Measurements from ENCODE around the gene GNG13.

Gene GNG13

GRCh38 chr16:818592-818991 lies 18.1 kb upstream of the GNG13 start:
- DNase-seq (ENCODE audit: extremely low spot score), result no peak
- CTCF ChIA-PET, result no interaction called here
- TF ChIP-seq, protein P1, sequence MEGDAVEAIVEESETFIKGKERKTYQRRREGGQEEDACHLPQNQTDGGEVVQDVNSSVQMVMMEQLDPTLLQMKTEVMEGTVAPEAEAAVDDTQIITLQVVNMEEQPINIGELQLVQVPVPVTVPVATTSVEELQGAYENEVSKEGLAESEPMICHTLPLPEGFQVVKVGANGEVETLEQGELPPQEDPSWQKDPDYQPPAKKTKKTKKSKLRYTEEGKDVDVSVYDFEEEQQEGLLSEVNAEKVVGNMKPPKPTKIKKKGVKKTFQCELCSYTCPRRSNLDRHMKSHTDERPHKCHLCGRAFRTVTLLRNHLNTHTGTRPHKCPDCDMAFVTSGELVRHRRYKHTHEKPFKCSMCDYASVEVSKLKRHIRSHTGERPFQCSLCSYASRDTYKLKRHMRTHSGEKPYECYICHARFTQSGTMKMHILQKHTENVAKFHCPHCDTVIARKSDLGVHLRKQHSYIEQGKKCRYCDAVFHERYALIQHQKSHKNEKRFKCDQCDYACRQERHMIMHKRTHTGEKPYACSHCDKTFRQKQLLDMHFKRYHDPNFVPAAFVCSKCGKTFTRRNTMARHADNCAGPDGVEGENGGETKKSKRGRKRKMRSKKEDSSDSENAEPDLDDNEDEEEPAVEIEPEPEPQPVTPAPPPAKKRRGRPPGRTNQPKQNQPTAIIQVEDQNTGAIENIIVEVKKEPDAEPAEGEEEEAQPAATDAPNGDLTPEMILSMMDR (IDR thresholded peaks at IDR 0.05; ENCODE audit: control extremely low read depth, extremely low read depth, low read depth, missing control alignments), result no peak
- POLR2A ChIA-PET, result no interaction called here

DNA sequence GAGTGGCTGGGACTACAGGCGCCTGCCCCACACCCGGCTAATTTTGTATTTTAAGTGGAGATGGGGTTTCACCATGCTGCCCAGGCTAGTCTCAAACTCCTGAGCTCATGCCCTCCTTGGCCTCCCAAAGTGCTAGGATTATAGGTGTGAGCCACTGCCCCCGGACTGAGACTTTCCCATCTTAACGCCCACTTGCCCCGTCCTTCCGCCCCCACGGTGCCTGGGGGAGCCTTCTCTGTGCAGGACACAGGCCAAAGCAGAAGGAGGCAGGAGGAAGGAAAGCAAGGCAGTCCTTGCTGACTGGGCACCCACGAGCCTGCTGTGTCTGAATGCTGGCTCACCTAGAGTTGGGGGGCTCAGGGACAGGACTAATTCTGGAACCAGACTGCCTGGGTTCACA lies 17.6 kb upstream of the GNG13 start:
- TF ChIP-seq, protein P1 (IDR thresholded peaks at IDR 0.05; ENCODE audit: control extremely low read depth, extremely low read depth, low read depth, missing control alignments), result no peak
- CTCF ChIA-PET, result no interaction called here
- POLR2A ChIA-PET, result no interaction called here
- no peak for DNase-seq (ENCODE audit: extremely low spot score)

DNA sequence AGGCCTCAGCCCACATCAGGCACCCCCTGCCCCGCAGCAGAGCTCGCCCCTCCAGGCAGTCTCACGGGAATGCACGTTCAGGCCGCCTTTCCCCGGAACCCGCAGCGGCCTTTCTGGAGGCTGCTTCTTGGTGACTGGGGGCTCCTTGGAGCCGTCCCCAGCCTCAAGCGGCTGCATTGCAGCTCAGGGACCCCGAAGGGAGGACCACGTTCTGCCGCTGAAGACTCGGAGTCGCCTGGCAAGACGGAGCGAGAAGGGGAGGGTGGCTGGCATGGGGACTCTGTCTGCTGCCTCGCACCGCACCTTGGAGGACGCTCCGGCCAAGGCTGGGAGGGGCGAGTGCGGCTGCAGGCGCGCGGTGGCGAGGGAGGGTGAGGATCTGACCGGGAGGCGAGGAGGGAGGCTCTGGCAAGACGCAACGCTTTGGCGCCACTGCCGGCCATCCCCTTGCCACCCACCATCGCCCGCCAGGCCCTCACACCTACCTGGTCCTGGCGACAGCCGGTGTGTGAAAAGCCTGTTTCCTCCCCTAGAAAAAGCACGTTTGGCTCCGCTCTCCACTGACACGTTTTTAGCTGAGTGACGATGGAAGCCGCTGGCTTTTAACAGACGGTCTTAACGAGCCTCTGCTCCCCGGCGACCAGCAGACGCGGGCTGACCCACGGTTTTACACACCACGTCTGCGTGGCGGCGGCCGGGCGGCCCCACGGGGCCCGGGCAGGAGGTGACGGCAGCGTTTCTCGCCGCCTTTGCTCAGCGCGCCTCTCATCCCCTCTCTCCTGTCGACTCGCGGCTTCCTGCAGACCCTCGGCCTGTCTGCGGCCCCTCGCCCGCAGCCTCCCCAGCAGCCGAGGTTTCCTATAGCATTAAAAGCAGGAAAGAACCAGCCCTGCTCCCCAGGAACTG lies 16.7 kb upstream of the GNG13 start:
- TF ChIP-seq, protein P1 (IDR thresholded peaks at IDR 0.05; ENCODE audit: control extremely low read depth, extremely low read depth, low read depth, missing control alignments), result no peak
- CTCF ChIA-PET, result no interaction called here
- no peak for DNase-seq (ENCODE audit: extremely low spot score)
- POLR2A ChIA-PET, result no interaction called here

DNA sequence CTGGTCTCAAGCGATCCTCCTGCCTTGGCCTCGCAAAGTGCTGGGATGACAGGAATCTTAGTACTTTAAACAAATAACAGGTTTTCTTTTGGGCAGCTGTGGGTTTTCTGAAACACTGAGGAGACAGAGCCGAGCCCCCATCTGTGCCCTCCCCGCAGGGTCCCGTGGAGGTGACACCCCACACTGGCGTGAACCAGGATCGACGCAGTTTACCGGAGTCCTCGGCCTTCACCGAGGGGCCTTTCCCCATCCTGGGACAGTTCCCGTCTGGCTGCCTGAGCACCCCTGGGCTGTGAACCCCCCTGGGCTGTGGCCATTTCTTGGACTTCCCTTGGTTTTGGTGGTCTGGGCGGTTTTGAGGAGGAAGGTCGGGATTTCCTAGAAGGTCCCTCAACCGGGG lies 15.3 kb upstream of the GNG13 start:
- ChIA-PET CTCF (no interaction called here), POLR2A (no interaction called here)
- DNase-seq (ENCODE audit: extremely low spot score), result no peak
- TF ChIP-seq, protein P1 (IDR thresholded peaks at IDR 0.05; ENCODE audit: control extremely low read depth, extremely low read depth, low read depth, missing control alignments), result no peak

DNA sequence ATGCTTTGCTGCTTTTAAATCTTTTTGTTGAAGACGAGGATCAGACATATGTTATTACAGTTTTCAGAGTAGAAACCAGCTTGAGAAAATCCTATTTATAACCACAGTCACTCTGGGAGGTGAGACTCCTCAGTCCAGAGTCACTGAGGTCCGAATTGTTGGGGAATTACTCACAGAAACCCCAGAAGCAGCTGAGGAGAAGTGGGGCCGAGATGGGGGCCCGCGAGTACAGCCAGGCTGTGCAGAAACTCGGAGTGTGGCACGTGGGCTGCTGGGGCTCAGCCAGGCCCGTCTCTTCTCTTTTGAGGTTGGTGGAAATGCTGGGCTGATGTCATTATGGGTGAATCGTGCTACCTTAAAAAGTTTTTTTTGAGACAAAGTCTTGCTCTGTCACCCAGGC lies 14.4 kb upstream of the GNG13 start:
- CTCF ChIA-PET, result no interaction called here
- TF ChIP-seq, protein P1 (IDR thresholded peaks at IDR 0.05; ENCODE audit: control extremely low read depth, extremely low read depth, low read depth, missing control alignments), result no peak
- no peak for DNase-seq (ENCODE audit: extremely low spot score)
- POLR2A ChIA-PET, result no interaction called here

DNA sequence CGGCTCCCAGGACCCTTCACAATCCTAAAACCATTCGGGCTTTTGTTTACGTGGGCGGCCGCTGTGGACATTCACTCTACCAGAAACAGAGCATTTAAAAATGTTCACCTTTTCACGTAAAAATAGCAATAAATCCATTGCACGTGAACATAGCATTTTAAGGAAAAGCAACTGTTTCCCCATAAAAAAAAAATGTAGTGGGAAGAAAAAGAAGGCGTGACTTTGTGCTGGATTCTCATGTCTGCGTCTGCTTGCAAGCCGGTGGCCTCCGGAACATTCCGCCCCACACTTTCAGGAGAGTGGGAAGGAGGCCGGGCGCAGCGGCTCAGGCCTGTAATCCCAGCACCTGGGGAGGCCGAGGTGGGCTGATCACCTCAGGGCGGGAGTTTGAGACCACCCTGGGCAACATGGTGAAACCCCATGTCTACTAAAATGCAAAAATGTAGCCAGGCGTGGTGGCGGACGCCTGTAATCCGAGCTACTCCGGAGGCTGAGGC lies 13.4 kb upstream of the GNG13 start:
- POLR2A ChIA-PET, result no interaction called here
- no peak for DNase-seq (ENCODE audit: extremely low spot score)
- TF ChIP-seq, protein P1 (IDR thresholded peaks at IDR 0.05; ENCODE audit: control extremely low read depth, extremely low read depth, low read depth, missing control alignments), result no peak
- CTCF ChIA-PET, result no interaction called here
